ENCODE measurements around the gene ANKLE1.

GRCh38 chr19:17330262-17331044, 48.8 kb downstream of the ANKLE1 start:
- TF ChIP-seq CTCF (IDR thresholded peaks at IDR 0.05; ENCODE audit: poor library complexity) (no peak), EZH2 (IDR thresholded peaks at IDR 0.05; ENCODE audit: borderline replicate concordance) (no peak), EZH2phosphoT487 (IDR thresholded peaks at IDR 0.05; ENCODE audit: low read depth, severe bottlenecking, unreplicated experiment) (no peak)

Measured in hepatocyte (in vitro differentiated cells).